ENCODE measurements around the gene ENOX1. TPM values are rescaled to one million over a fixed set of nuclear protein-coding genes. Genes with fewer than 3 reads are reported as not detected.

The ENOX1 gene
- total and polyA plus RNA-seq, 9 donors, result 10.1 to 17.5 (median 12.2) TPM

DNA sequence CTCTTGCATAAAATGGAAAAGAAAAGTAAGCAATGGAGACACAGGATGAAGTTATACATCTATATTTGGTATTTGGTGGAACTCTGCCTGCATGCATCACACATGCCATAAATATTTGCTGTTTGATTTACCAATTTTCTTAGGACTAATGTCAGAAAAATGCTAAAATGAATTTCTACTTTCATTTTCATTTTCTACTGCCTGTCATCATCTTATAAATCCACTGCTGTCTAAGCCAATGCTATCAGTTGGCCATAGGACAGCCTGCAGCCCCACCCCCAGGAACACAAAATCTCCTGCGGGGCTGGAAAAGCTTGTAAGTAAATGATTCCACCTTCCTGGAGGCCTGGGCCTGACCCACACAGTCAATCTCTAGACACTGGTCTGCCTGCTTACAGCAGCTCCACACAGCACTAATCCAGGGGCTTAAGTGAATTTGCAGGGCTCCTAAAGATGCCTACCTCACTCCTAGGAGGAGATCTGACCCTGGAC, 122.0 kb downstream of the ENOX1 start:
- Histone ChIP-seq H3K9me3 (replicated peaks; ENCODE audit: control insufficient read depth, low read depth, low read length) (no peaks in the 10 kb centered on the region), H3K4me1 (ENCODE audit: control insufficient read depth, insufficient read depth, low read length) (peaks cover 6% of the 10 kb centered on the region), H3K27ac (ENCODE audit: low read length) (peak overlapping the region; percentile 47), H3K27me3 (ENCODE audit: control insufficient read depth, insufficient read depth, low read length) (no peaks in the 10 kb centered on the region), H3K36me3 (ENCODE audit: control insufficient read depth, insufficient read depth, low read length) (no peaks in the 10 kb centered on the region), H3K4me3 (ENCODE audit: low read length) (no peak overlapping the region)
- peak; percentile 56 for DNase-seq
- WGBS (ENCODE audit: insufficient coverage), result no CpG with 5 or more reads among the region's 1 CpG

DNA sequence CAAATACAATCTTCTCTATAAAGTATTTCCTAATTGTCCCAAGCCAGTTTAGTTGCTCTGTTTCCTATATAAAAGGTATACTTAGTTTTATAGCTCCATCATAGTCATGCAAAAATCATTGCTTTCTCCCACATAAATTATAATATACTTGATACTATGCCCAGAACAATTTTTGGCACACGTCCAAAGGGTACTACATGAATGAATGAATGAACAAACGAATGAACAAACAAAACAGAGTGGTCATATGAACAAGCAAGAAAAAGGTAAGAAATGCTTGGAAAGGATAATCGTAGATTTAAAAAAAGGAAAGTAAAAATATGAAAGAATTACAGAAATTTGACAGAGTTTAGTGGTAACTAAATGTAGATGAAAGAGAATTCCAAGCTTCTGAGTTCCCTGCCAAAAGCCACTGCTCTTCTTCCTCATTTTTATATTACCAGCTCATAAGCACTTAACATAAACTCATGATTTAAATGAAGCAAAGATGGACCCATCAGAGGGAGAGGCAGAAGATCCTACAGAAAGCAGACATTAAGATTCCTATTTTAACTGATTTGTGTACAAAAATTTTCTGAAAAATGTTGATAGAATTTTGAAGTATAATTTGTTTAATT, 123.2 kb downstream of the ENOX1 start:
- H3K9me3 ChIP-seq (replicated peaks; ENCODE audit: control insufficient read depth, low read depth, low read length), result no peaks in the 10 kb centered on the region
- no peak overlapping the region for H3K4me3 ChIP-seq (ENCODE audit: low read length)
- no peak for DNase-seq
- H3K27ac ChIP-seq (ENCODE audit: low read length), result no peak overlapping the region
- WGBS (ENCODE audit: insufficient coverage), result 80% methylated on average over 1 of the region's 3 CpGs
- no peaks in the 10 kb centered on the region for H3K27me3 ChIP-seq (ENCODE audit: control insufficient read depth, insufficient read depth, low read length)
- no peaks in the 10 kb centered on the region for H3K36me3 ChIP-seq (ENCODE audit: control insufficient read depth, insufficient read depth, low read length)
- H3K4me1 ChIP-seq (ENCODE audit: control insufficient read depth, insufficient read depth, low read length), result peaks cover 6% of the 10 kb centered on the region

DNA sequence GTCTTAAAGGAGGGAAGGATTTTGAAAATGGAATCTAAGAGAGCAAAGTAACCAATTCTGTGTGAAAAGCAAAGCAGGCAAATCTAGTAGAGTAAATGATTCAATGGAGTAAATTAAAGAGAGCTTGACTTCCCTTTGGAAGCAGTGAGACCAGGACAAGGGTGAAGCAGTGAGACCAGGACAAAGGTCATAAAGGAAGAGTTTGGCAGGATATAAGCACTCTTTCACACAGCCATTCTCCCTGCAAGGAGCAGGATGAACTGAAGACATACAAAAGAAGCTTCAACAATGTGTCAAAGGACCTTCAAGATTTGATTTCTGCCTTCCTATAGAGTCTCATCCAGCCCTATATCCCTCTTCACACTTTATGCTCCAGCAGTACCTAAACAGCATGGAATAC, 123.8 kb downstream of the ENOX1 start:
- DNase-seq, result no peak
- Histone ChIP-seq H3K4me3 (ENCODE audit: low read length) (no peak overlapping the region), H3K9me3 (replicated peaks; ENCODE audit: control insufficient read depth, low read depth, low read length) (no peaks in the 10 kb centered on the region), H3K4me1 (ENCODE audit: control insufficient read depth, insufficient read depth, low read length) (peaks cover 6% of the 10 kb centered on the region), H3K27me3 (ENCODE audit: control insufficient read depth, insufficient read depth, low read length) (no peaks in the 10 kb centered on the region), H3K36me3 (ENCODE audit: control insufficient read depth, insufficient read depth, low read length) (no peaks in the 10 kb centered on the region), H3K27ac (ENCODE audit: low read length) (no peak overlapping the region)

- H3K4me1 ChIP-seq (ENCODE audit: control insufficient read depth, insufficient read depth, low read length), result peaks cover 6% of the 10 kb centered on the region
These were observed 125.5 kb downstream of the ENOX1 start for GRCh38 chr13:43661161-43661830.

GRCh38 chr13:43657485-43657884, 129.3 kb downstream of the ENOX1 start:
- Histone ChIP-seq H3K36me3 (ENCODE audit: control insufficient read depth, insufficient read depth, low read length) (no peaks in the 10 kb centered on the region), H3K27ac (ENCODE audit: low read length) (no peak overlapping the region), H3K4me1 (ENCODE audit: control insufficient read depth, insufficient read depth, low read length) (no peaks in the 10 kb centered on the region), H3K27me3 (ENCODE audit: control insufficient read depth, insufficient read depth, low read length) (no peaks in the 10 kb centered on the region), H3K9me3 (replicated peaks; ENCODE audit: control insufficient read depth, low read depth, low read length) (no peaks in the 10 kb centered on the region), H3K4me3 (ENCODE audit: low read length) (no peak overlapping the region)
- WGBS (ENCODE audit: insufficient coverage), result 80% methylated on average over 1 of the region's 3 CpGs
- DNase-seq, result no peak

More at GRCh38 chr13:43661161-43661830, 125.5 kb downstream of the ENOX1 start:
- peak; percentile 43 for DNase-seq
- Histone ChIP-seq H3K9me3 (replicated peaks; ENCODE audit: control insufficient read depth, low read depth, low read length) (no peaks in the 10 kb centered on the region), H3K27me3 (ENCODE audit: control insufficient read depth, insufficient read depth, low read length) (no peaks in the 10 kb centered on the region), H3K27ac (ENCODE audit: low read length) (no peak overlapping the region), H3K36me3 (ENCODE audit: control insufficient read depth, insufficient read depth, low read length) (no peaks in the 10 kb centered on the region), H3K4me3 (ENCODE audit: low read length) (no peak overlapping the region)
- 61% methylated on average over 5 of the region's 6 CpGs for WGBS (ENCODE audit: insufficient coverage)

- Histone ChIP-seq H3K9me3 (replicated peaks; ENCODE audit: control insufficient read depth, low read depth, low read length) (no peaks in the 10 kb centered on the region), H3K4me1 (ENCODE audit: control insufficient read depth, insufficient read depth, low read length) (no peaks in the 10 kb centered on the region), H3K36me3 (ENCODE audit: control insufficient read depth, insufficient read depth, low read length) (no peaks in the 10 kb centered on the region), H3K27me3 (ENCODE audit: control insufficient read depth, insufficient read depth, low read length) (no peaks in the 10 kb centered on the region), H3K4me3 (ENCODE audit: low read length) (no peak overlapping the region), H3K27ac (ENCODE audit: low read length) (no peak overlapping the region)
- DNase-seq, result no peak
- WGBS (ENCODE audit: insufficient coverage), result 100% methylated on average over 1 of the region's 1 CpG
These were observed 132.8 kb downstream of the ENOX1 start for GRCh38 chr13:43653980-43654379.

DNA sequence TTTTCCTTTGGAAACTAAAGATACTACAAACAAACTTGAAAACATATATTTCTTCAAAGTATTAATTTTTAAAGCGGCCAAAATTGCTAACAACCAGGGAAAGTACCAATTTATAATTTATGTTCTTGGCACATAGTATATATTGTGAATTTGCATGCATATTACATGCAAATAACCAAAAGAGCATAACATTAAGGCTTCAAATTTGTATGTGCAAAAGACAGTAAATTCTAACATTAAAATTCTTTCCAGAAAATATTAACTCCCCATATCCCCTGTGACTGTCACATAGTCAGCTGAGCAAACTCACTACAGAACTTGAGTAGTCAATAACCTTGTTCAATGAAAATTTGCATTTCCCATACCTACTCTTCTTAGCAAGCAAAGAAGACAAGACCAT, 133.4 kb downstream of the ENOX1 start:
- Histone ChIP-seq H3K36me3 (ENCODE audit: control insufficient read depth, insufficient read depth, low read length) (no peaks in the 10 kb centered on the region), H3K9me3 (replicated peaks; ENCODE audit: control insufficient read depth, low read depth, low read length) (no peaks in the 10 kb centered on the region), H3K4me3 (ENCODE audit: low read length) (no peak overlapping the region), H3K27ac (ENCODE audit: low read length) (no peak overlapping the region), H3K27me3 (ENCODE audit: control insufficient read depth, insufficient read depth, low read length) (no peaks in the 10 kb centered on the region), H3K4me1 (ENCODE audit: control insufficient read depth, insufficient read depth, low read length) (no peaks in the 10 kb centered on the region)
- WGBS (ENCODE audit: insufficient coverage), result no CpG with 5 or more reads among the region's 1 CpG
- DNase-seq, result no peak

DNA sequence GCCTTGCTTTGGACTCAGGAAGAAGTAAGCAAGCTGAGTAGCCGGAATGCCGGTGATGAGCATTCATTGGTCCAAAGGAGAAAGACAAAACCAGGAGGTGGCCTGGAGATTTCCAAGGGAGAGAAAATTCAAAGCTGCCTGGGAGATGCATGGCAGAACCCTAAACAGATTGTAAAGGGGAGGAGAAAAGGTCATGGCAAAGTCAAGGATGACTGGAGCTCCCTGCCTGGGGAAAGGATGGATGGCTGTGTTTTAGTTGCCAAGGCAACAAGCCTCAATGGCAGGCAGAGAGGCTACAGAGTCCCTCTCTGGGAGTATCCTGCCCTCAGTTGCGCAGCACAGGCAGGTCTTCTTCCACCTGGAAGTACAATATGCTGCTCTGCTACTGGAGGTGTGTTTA, 134.0 kb downstream of the ENOX1 start:
- no peaks in the 10 kb centered on the region for H3K4me1 ChIP-seq (ENCODE audit: control insufficient read depth, insufficient read depth, low read length)
- H3K36me3 ChIP-seq (ENCODE audit: control insufficient read depth, insufficient read depth, low read length), result no peaks in the 10 kb centered on the region
- H3K27me3 ChIP-seq (ENCODE audit: control insufficient read depth, insufficient read depth, low read length), result no peaks in the 10 kb centered on the region
- no peak overlapping the region for H3K27ac ChIP-seq (ENCODE audit: low read length)
- H3K9me3 ChIP-seq (replicated peaks; ENCODE audit: control insufficient read depth, low read depth, low read length), result no peaks in the 10 kb centered on the region
- 89% methylated on average over 2 of the region's 3 CpGs for WGBS (ENCODE audit: insufficient coverage)
- DNase-seq, result no peak
- H3K4me3 ChIP-seq (ENCODE audit: low read length), result no peak overlapping the region

- no peak overlapping the region for H3K27ac ChIP-seq (ENCODE audit: low read length)
- H3K9me3 ChIP-seq (replicated peaks; ENCODE audit: control insufficient read depth, low read depth, low read length), result no peaks in the 10 kb centered on the region
- no peaks in the 10 kb centered on the region for H3K4me1 ChIP-seq (ENCODE audit: control insufficient read depth, insufficient read depth, low read length)
- no peaks in the 10 kb centered on the region for H3K27me3 ChIP-seq (ENCODE audit: control insufficient read depth, insufficient read depth, low read length)
- WGBS (ENCODE audit: insufficient coverage), result 80% methylated on average over 2 of the region's 4 CpGs
- DNase-seq, result no peak
- no peak overlapping the region for H3K4me3 ChIP-seq (ENCODE audit: low read length)
- peaks cover 2% of the 10 kb centered on the region for H3K36me3 ChIP-seq (ENCODE audit: control insufficient read depth, insufficient read depth, low read length)
These were observed 135.9 kb downstream of the ENOX1 start for GRCh38 chr13:43650882-43651281.

DNA sequence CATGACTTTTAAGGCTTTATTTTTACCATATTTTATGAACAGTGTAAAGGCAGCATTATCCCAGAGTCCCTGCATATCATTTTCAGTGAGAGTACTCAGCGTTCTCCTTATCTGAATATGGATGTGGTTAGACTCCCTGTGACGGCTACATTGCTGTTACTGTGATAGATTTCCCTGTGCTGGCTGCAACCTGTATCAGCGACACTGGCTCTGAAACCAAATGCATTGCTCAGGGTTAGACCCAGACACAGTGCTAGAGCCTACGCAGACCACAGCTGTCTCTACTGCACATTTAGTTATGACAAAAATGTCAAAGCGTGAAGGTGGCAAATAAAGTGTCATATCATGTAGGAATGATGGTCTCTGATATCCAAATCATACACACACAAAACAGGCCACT, 138.0 kb downstream of the ENOX1 start:
- Histone ChIP-seq H3K36me3 (ENCODE audit: control insufficient read depth, insufficient read depth, low read length) (peaks cover 2% of the 10 kb centered on the region), H3K4me1 (ENCODE audit: control insufficient read depth, insufficient read depth, low read length) (no peaks in the 10 kb centered on the region), H3K27ac (ENCODE audit: low read length) (no peak overlapping the region), H3K9me3 (replicated peaks; ENCODE audit: control insufficient read depth, low read depth, low read length) (no peaks in the 10 kb centered on the region), H3K4me3 (ENCODE audit: low read length) (no peak overlapping the region), H3K27me3 (ENCODE audit: control insufficient read depth, insufficient read depth, low read length) (no peaks in the 10 kb centered on the region)
- no peak for DNase-seq
- 69% methylated on average over 2 of the region's 5 CpGs for WGBS (ENCODE audit: insufficient coverage)

Measured in muscle of leg (tissue), 11 donors.